GM12873 (cell line): ENCODE results near the gene MAPK12.

Experiments used
- CTCF ChIP-seq: IDR thresholded peaks from 2 replicates; pipeline ENCODE4 v1.5.1; 2012; ENCODE audit warnings: low read depth, mild to moderate bottlenecking, moderate library complexity, low read length, control low read depth; ENCODE audit not compliant: insufficient read depth; ENCODE audit errors: missing control alignments

Gene MAPK12

DNA sequence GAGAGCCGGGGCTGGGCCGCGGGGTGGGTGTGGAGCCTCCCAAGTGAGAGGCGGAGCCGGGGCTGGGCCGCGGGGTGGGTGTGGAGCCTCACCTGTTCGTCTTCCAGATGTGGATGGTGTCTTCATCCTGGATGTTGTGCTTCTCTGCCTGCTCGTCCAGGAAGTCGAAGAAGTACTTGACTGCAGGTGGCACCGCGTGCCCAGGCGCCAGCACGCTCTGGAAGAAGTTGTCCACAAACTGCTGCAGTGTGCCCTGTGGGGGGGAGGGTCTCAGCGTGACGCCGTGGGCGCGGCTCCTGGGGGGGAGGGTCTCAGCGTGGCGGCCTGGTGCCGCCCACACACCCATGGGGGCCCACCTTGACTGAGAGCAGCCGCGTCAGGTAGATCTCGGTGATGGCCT lies 16.3 kb upstream of the MAPK12 start:
- no peak for TF ChIP-seq CTCF

GRCh38 chr22:50276143-50276542 lies 14.7 kb upstream of the MAPK12 start:
- peak; percentile 72 for TF ChIP-seq CTCF

DNA sequence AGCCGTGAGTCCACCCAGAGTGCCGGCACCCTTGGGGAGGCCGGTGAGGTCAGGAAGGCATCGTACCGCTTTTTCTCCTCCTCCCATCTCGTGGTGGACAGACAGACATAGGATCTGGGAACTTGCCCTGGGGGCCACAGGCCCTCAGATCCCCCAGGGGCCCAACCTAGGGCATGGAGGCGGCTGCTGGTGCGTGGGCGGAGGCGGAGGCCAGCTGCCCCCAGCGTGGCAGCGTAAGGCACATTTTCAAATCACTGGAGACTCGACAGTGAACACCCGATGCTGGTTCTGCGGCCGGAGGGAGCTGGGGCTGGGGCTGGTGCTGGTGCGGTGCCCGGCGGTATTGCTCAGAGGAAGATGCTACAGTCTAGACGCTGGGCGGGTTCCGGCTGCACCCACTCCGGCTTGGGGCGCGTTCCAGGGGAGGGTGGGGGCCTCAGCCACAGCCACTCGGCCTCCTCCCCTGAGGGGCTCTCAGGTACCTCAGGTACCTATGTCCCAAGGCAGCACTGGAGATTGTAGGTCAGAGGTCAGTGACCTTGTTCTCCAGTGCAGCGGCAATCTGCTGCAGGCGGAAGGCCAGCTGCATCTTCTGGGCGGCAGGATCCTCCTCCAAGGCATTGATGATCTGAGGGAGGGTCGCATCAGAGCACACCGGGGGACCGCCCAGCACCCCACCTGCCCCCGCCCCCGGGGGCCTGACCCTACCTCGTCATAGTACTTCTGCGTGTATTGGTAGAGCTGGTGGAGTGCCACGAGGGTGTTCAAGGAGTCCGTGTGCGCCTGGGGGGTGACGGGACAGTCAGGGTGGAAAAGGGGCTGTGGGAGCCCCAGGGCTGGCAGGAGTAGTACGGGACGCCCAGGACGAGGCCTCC lies 13.9 kb upstream of the MAPK12 start:
- TF ChIP-seq CTCF = no peak

GRCh38 chr22:50274771-50275170 lies 13.3 kb upstream of the MAPK12 start:
- TF ChIP-seq CTCF = no peak

- TF ChIP-seq CTCF = peak; percentile 47
Observed at GRCh38 chr22:50274311-50274710, 12.8 kb upstream of the MAPK12 start.

DNA sequence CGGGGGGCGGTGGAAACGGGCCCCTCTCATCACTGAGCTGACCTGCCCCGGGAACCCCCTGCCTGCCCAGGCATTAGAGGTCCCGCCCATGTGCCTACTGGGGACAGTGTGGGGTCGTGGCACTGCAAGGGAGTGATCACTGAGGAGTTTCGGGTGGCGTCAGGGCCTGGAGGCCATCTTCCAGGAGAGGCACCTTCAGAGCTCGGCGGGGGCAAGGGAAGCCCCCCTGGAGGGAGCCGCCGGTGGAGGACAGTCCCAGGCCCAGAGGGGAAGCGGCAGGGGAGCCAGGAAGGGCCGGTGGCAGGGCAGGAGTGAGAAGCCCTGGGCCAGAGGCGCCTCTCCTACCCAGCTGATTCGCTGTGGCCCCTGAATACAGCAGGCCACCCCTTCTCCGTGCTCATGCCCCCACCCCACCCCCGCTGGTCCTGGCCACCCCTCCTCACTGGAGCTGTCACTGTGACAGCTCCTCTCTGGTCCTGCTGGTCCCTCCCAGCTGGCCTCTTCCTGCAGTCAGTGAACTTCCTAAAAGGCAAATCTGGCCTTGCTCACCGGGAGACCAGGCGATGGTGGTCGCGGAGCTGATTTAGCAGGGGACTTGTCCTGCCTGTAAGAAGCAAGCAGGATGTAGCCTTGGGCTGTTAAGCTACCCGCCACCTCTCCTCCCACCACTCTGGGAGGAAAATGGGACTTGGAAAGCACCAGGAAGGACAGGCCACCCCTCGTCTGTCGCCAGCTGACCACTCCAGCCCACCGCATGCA lies 10.7 kb upstream of the MAPK12 start:
- no peak for TF ChIP-seq CTCF

DNA sequence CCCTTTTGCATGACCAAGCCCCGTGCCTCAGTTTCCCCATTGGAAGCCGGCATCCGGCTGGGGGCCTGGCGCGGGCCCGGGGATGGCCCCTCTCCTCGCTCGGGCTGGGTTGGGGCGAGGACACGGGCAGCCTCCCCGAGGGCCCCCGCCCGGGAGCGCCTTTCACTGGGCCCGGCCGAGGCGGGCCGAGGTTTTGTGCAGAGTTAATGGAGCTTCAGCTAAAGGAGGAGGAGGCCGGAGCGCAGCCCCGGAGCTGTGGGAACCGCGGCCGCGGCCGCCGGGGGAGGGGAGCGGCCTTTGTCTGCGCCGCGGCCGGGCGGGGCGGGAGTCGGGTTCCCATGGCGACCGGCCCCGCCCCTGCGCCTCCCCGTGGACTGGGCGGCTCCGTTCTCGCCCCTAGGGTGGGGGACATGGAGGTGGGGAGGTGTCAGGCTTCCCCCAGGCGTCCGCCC lies 10.1 kb upstream of the MAPK12 start:
- TF ChIP-seq CTCF = peak; percentile 14
